NB4 (cell line): ENCODE data around the gene KDM6B.
A peak's percentile ranks its signal among the peaks of the same experiment; 100 is the strongest.

Experiments
- DNase-seq: peaks from one replicate; pipeline ENCODE4 v3.0.0; 2010; ENCODE audit warnings: low read depth
- H3K4me3 ChIP-seq: one replicate; pipeline ENCODE4 v1.5.1; 2011; ENCODE audit warnings: mild to moderate bottlenecking, low read depth, low read length, moderate library complexity
- CTCF ChIP-seq: IDR thresholded peaks from one replicate; pipeline ENCODE4 v1.5.1; 2012; ENCODE audit warnings: low read depth, low read length
- MYC ChIP-seq: IDR thresholded peaks from 2 replicates; pipeline ENCODE4 v1.6.1; 2011; ENCODE audit warnings: low read depth, low read length
- POLR2A ChIP-seq: IDR thresholded peaks from 2 replicates; pipeline ENCODE4 v1.6.1; 2011; ENCODE audit warnings: mild to moderate bottlenecking; ENCODE audit not compliant: insufficient read length; ENCODE audit errors: extremely low read depth
- TF ChIP-seq, protein P1 (sequence below): IDR thresholded peaks from 2 replicates; pipeline ENCODE4 v1.6.1; 2011; ENCODE audit warnings: low read depth, low read length

Gene KDM6B

GRCh38 chr17:7833795-7834541 is at the start of gene KDM6B:
KDM6B (plus strand) TSS chr17:7834217; CDS start chr17:7845555, 11,338 bp downstream.
- TF ChIP-seq, protein P1, sequence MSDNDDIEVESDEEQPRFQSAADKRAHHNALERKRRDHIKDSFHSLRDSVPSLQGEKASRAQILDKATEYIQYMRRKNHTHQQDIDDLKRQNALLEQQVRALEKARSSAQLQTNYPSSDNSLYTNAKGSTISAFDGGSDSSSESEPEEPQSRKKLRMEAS: no peak
- TF ChIP-seq MYC (no peak), POLR2A (no peak), CTCF (no peak)
- peak; percentile 85 for DNase-seq
- H3K4me3 ChIP-seq: peak within 1 kb of the TSS; percentile 51

DNA sequence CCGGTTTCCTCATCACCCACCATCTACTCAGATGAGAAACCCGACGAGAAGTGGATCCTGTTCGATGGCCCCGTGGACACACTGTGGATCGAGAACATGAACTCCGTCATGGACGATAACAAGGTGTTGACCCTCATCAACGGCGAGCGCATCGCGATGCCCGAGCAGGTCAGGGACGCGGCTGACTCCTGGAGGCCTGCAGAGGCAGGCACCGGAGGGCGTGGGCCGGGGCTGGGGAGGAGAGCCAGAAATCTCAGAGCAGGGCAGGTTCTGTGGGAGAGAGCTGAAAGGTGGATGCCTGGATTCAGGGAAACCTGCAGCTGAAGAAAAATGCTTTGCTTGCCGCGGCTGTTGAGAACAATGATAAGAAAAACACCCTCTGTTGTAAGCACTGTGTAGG is 47.2 kb upstream of the KDM6B start:
- H3K4me3 ChIP-seq: no peak overlapping the region
- TF ChIP-seq, protein P1: no peak
- TF ChIP-seq CTCF: no peak
- no peak for TF ChIP-seq MYC
- no peak for TF ChIP-seq POLR2A
- no peak for DNase-seq

GRCh38 chr17:7789131-7789530 is 44.9 kb upstream of the KDM6B start:
- DNase-seq: no peak
- TF ChIP-seq CTCF: no peak
- TF ChIP-seq, protein P1: no peak
- TF ChIP-seq MYC: no peak
- no peak for TF ChIP-seq POLR2A
- H3K4me3 ChIP-seq: no peak overlapping the region

DNA sequence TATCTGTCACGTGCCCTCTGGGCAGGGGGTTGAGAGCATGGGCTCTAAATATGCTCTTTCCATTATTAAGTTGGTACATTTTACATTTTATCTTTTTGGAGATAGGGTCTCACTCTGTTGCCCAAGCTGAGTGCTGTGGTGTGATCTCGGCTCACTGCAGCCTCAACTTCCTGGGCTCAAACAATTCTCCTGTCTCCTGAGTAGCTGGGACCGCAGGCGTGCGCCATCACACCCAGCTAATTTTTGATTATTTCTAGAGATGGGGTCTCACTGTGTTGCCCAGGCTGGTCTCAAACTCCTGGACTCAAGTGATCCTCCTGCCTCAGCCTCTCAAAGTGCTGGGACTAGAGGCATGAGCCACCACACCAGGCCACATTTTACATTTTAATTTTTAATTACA is 43.9 kb upstream of the KDM6B start:
- no peak overlapping the region for H3K4me3 ChIP-seq
- no peak for TF ChIP-seq MYC
- no peak for TF ChIP-seq POLR2A
- no peak for TF ChIP-seq CTCF
- TF ChIP-seq, protein P1: no peak
- DNase-seq: no peak

GRCh38 chr17:7792611-7793010 is 41.4 kb upstream of the KDM6B start:
- no peak for TF ChIP-seq MYC
- H3K4me3 ChIP-seq: no peak overlapping the region
- DNase-seq: no peak

GRCh38 chr17:7794075-7794663 is 39.8 kb upstream of the KDM6B start:
- H3K4me3 ChIP-seq: no peak overlapping the region
- no peak for DNase-seq
- no peak for TF ChIP-seq MYC
- no peak for TF ChIP-seq CTCF
- TF ChIP-seq, protein P1: no peak
- TF ChIP-seq POLR2A: no peak
